GM19328 (cell line): ENCODE data around the gene ZFP82.

Source experiments
- ATAC-seq: cut with Tn5 transposase; IDR thresholded peaks from one replicate; pipeline ENCODE4 v1.9.1; 2021; ENCODE audit warnings: mild to moderate bottlenecking, moderate library complexity; ENCODE audit not compliant: unreplicated experiment

Gene ZFP82

GRCh38 chr19:36373638-36374156 is 44.7 kb downstream of the ZFP82 start:
- ATAC-seq = no peak

- no peak for ATAC-seq
Observed at GRCh38 chr19:36371886-36372285, 46.6 kb downstream of the ZFP82 start.

- ATAC-seq = no peak
Observed at GRCh38 chr19:36363845-36364244, 54.6 kb downstream of the ZFP82 start.
